Fibroblast of lung (primary cell): ENCODE results near the gene PSMG4.

Experiments used
- CTCF ChIP-seq, 2 donors: IDR thresholded peaks in 1 of 2; conservative IDR thresholded peaks in 1 of 2; 1 replicate in 1 of 2; 2 replicates in 1 of 2; pipeline ENCODE4 v1.5.1; 2011 to 2012; ENCODE audit warnings: low read length in 2 of 2, control low read depth in 1 of 2, inconsistent platforms in 1 of 2, low read depth in 1 of 2, mild to moderate bottlenecking in 1 of 2
- EZH2 ChIP-seq: IDR thresholded peaks from 2 replicates; pipeline ENCODE4 v1.5.1; 2012; ENCODE audit warnings: low read length, control low read depth, mild to moderate bottlenecking; ENCODE audit errors: missing control alignments

- TF ChIP-seq CTCF (conservative IDR thresholded peaks at IDR 0.05 in 1 of 2, IDR thresholded peaks at IDR 0.05 in 1 of 2; ENCODE audit: low read depth in 1 of 2, low read length in 2 of 2): no peak
- no peak for TF ChIP-seq EZH2
Observed at GRCh38 chr6:3297909-3298308, 39.2 kb downstream of the PSMG4 start.
